Measurements from ENCODE around the gene NAV2. TPM values are rescaled to one million over a fixed set of nuclear protein-coding genes. Genes with fewer than 3 reads are reported as not detected.
A peak's percentile ranks its signal among the peaks of the same experiment; 100 is the strongest.

The NAV2 gene
- polyA plus RNA-seq, 1 donor from 2014 or later, result 3.0 TPM

- H3K27ac ChIP-seq (ENCODE audit: low read length), result no peak overlapping the region
- H3K9me3 ChIP-seq (ENCODE audit: low read length), result no peaks in the 10 kb centered on the region
- H4K20me1 ChIP-seq (ENCODE audit: insufficient read depth), result no peaks in the 10 kb centered on the region
- H3K79me2 ChIP-seq (replicated peaks; ENCODE audit: insufficient read depth, low read length), result no peaks in the 10 kb centered on the region
- H3K9ac ChIP-seq (ENCODE audit: low read length), result no peak overlapping the region
- no peaks in the 10 kb centered on the region for H3K9me2 ChIP-seq (ENCODE audit: insufficient read depth, low read length)
- H3F3A ChIP-seq (ENCODE audit: insufficient read depth, low read length, poor library complexity, severe bottlenecking), result no peaks in the 10 kb centered on the region
- no peaks in the 10 kb centered on the region for H3K27me3 ChIP-seq (ENCODE audit: insufficient read depth, low read depth, low read length)
- no peak overlapping the region for H3K4me3 ChIP-seq (ENCODE audit: low read length)
- H2AFZ ChIP-seq (ENCODE audit: low read depth, low read length), result no peak overlapping the region
- TF ChIP-seq, protein P1, sequence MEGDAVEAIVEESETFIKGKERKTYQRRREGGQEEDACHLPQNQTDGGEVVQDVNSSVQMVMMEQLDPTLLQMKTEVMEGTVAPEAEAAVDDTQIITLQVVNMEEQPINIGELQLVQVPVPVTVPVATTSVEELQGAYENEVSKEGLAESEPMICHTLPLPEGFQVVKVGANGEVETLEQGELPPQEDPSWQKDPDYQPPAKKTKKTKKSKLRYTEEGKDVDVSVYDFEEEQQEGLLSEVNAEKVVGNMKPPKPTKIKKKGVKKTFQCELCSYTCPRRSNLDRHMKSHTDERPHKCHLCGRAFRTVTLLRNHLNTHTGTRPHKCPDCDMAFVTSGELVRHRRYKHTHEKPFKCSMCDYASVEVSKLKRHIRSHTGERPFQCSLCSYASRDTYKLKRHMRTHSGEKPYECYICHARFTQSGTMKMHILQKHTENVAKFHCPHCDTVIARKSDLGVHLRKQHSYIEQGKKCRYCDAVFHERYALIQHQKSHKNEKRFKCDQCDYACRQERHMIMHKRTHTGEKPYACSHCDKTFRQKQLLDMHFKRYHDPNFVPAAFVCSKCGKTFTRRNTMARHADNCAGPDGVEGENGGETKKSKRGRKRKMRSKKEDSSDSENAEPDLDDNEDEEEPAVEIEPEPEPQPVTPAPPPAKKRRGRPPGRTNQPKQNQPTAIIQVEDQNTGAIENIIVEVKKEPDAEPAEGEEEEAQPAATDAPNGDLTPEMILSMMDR (IDR thresholded peaks at IDR 0.05; ENCODE audit: poor library complexity, severe bottlenecking), result no peak
- TF ChIP-seq POLR2AphosphoS5 (IDR thresholded peaks at IDR 0.05) (no peak), MXI1 (conservative IDR thresholded peaks at IDR 0.05; ENCODE audit: poor library complexity, severe bottlenecking) (no peak), REST (IDR thresholded peaks at IDR 0.05; ENCODE audit: borderline replicate concordance) (no peak), RAD21 (conservative IDR thresholded peaks at IDR 0.05) (no peak), EP300 (conservative IDR thresholded peaks at IDR 0.05; ENCODE audit: poor library complexity, severe bottlenecking) (no peak), SMC3 (conservative IDR thresholded peaks at IDR 0.05; ENCODE audit: poor library complexity) (no peak)
- no peaks in the 10 kb centered on the region for H3K36me3 ChIP-seq (ENCODE audit: insufficient read depth, low read length)
- no peak overlapping the region for H3K4me2 ChIP-seq (ENCODE audit: low read length)
Observed at GRCh38 chr11:20109731-20110445, 397.3 kb downstream of the NAV2 start.

DNA sequence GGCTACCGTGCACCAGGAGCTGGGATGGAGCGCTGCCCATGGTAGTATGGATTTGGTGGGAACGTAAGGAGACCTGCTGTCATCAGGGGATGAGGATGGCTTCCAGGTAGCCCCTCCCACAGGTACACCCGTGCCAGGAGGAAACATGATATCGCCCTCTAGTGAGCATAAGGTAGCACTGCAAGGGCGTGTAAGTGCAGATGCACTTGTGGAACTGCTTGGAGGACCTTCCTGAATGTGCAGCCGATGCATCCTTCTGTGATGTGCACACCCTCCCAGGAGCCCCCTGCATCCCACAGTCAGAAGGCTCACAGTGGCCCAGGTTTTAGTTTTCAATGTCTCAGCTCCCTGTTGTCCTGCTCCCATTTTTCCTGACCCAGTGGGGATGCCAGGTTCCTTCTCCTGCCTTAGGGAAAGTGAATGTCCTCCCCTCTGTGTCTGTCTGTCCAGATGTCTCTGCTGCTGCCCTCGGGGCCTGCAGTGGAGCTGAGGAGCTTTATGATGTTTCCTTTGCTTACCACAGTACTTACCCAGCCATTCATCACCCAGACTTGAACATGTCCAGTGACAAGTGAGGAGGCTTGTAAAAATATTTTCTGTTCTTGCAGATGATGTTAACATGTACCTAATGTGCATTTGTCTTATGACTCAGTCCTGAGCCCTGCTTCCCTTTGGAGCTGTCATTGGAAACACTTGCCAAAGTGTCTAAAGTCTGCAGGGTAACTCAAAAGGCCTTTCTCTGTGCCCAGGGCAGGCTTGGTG is 398.5 kb downstream of the NAV2 start:
- no peak overlapping the region for H3K4me2 ChIP-seq (ENCODE audit: low read length)
- no peaks in the 10 kb centered on the region for H3K36me3 ChIP-seq (ENCODE audit: insufficient read depth, low read length)
- H3K79me2 ChIP-seq (replicated peaks; ENCODE audit: insufficient read depth, low read length), result no peaks in the 10 kb centered on the region
- no peak overlapping the region for H2AFZ ChIP-seq (ENCODE audit: low read depth, low read length)
- H3K9ac ChIP-seq (ENCODE audit: low read length), result no peak overlapping the region
- no peaks in the 10 kb centered on the region for H3K27me3 ChIP-seq (ENCODE audit: insufficient read depth, low read depth, low read length)
- no peak overlapping the region for H3K4me3 ChIP-seq (ENCODE audit: low read length)
- no peaks in the 10 kb centered on the region for H3K9me3 ChIP-seq (ENCODE audit: low read length)
- H4K20me1 ChIP-seq (ENCODE audit: insufficient read depth), result no peaks in the 10 kb centered on the region
- H3F3A ChIP-seq (ENCODE audit: insufficient read depth, low read length, poor library complexity, severe bottlenecking), result no peaks in the 10 kb centered on the region
- TF ChIP-seq REST (IDR thresholded peaks at IDR 0.05; ENCODE audit: borderline replicate concordance), result no peak
- TF ChIP-seq TAF1 (IDR thresholded peaks at IDR 0.05; ENCODE audit: low read depth), result no peak
- TF ChIP-seq MXI1 (conservative IDR thresholded peaks at IDR 0.05; ENCODE audit: poor library complexity, severe bottlenecking), result no peak
- TF ChIP-seq RAD21 (conservative IDR thresholded peaks at IDR 0.05), result peak; percentile 66
- no peak for TF ChIP-seq EP300 (conservative IDR thresholded peaks at IDR 0.05; ENCODE audit: poor library complexity, severe bottlenecking)
- TF ChIP-seq, protein P1 (IDR thresholded peaks at IDR 0.05; ENCODE audit: poor library complexity, severe bottlenecking), result peak; percentile 73
- no peak for TF ChIP-seq EZH2 (IDR thresholded peaks at IDR 0.05; ENCODE audit: borderline replicate concordance, insufficient read depth, low read length, poor library complexity, severe bottlenecking)
- TF ChIP-seq POLR2AphosphoS5 (IDR thresholded peaks at IDR 0.05), result no peak
- TF ChIP-seq SMC3 (conservative IDR thresholded peaks at IDR 0.05; ENCODE audit: poor library complexity), result peak; percentile 74
- H3K27ac ChIP-seq (ENCODE audit: low read length), result no peak overlapping the region
- no peaks in the 10 kb centered on the region for H3K9me2 ChIP-seq (ENCODE audit: insufficient read depth, low read length)

All from neural cell (in vitro differentiated cells).